Brain microvascular endothelial cell (primary cell): ENCODE results near the gene ZSCAN20.

Experiments used
- DNase-seq: peaks from one replicate; pipeline ENCODE4 v3.0.0-alpha.2; 2020
- H3K27ac ChIP-seq: fragments of 250-450 bp; sonication (Bioruptor Pico); 2 replicates; pipeline ENCODE4 v1.5.1; 2020; ENCODE audit warnings: mild to moderate bottlenecking, moderate library complexity
- H3K27me3 ChIP-seq: fragments of 250-450 bp; sonication (Bioruptor Pico); replicated peaks from 2 replicates; pipeline ENCODE4 v1.5.1; 2020; ENCODE audit warnings: mild to moderate bottlenecking
- H3K36me3 ChIP-seq: fragments of 250-450 bp; sonication (Bioruptor Pico); replicated peaks from 2 replicates; pipeline ENCODE4 v1.5.1; 2020; ENCODE audit warnings: mild to moderate bottlenecking
- H3K4me3 ChIP-seq: 2 replicates; pipeline ENCODE4 v1.5.1; 2011; ENCODE audit warnings: low read depth, mild to moderate bottlenecking, control low read depth, low read length, moderate library complexity
- in situ Hi-C: cut with HindIII; loops from 2 replicates; pipeline ENCODE4 v1.10.0; 2017; ENCODE audit warnings: low sequenced_read_pairs, low pct_ligation_motif_present
- TF ChIP-seq, protein P1 (sequence below): IDR thresholded peaks from 2 replicates; pipeline ENCODE4 v1.5.1; 2011; ENCODE audit warnings: low read depth, mild to moderate bottlenecking, moderate library complexity, low read length, control low read depth, inconsistent platforms; ENCODE audit errors: missing control alignments

The ZSCAN20 gene

DNA sequence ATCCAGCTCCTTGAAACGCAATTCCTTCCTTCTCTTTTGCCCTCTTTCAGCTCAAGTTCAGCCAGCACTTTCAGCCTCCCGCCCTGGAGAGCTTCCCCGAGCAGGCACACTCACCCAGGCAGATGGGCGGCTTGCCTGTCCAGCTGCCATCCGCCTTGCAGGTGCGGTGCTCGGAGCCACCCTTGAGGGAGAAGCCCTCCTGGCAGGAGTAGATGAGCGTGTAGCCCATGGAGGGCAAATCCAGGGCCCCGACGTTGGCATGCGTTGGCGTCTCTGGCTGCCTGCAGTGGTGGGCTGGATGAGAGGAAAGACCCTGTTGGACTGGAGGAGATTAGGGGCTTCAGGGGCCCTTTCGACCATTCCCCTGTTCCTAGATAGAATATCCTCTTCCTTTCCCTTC lies 60.5 kb downstream of the ZSCAN20 start:
- TF ChIP-seq, protein P1, sequence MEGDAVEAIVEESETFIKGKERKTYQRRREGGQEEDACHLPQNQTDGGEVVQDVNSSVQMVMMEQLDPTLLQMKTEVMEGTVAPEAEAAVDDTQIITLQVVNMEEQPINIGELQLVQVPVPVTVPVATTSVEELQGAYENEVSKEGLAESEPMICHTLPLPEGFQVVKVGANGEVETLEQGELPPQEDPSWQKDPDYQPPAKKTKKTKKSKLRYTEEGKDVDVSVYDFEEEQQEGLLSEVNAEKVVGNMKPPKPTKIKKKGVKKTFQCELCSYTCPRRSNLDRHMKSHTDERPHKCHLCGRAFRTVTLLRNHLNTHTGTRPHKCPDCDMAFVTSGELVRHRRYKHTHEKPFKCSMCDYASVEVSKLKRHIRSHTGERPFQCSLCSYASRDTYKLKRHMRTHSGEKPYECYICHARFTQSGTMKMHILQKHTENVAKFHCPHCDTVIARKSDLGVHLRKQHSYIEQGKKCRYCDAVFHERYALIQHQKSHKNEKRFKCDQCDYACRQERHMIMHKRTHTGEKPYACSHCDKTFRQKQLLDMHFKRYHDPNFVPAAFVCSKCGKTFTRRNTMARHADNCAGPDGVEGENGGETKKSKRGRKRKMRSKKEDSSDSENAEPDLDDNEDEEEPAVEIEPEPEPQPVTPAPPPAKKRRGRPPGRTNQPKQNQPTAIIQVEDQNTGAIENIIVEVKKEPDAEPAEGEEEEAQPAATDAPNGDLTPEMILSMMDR: no peak
- Histone ChIP-seq H3K36me3 (no peaks in the 10 kb centered on the region), H3K4me3 (no peak overlapping the region), H3K27me3 (no peaks in the 10 kb centered on the region), H3K27ac (no peak overlapping the region)
- no peak for DNase-seq
- in situ Hi-C loops: no loop called here

DNA sequence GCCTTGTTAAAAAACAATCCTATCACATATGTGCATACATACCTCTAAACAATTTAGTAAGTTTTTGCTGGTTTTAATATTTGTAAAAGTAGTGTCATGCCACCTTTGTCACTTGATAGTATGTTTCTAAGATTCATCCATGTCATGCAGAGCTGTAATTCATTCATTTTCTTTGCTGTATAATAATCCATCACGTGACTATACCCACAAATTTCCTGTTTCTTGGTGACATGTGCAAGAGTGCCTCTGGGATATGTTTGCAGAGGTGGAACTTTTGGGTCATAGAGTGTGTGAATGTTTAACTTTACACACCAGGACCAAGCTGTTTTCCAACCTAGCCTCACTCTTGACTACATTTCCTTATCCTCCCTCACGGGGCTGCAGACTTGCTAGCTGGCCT lies 62.9 kb downstream of the ZSCAN20 start:
- H3K4me3 ChIP-seq: no peak overlapping the region
- TF ChIP-seq, protein P1: no peak
- no peaks in the 10 kb centered on the region for H3K27me3 ChIP-seq
- H3K27ac ChIP-seq: no peak overlapping the region
- no peak for DNase-seq
- no peaks in the 10 kb centered on the region for H3K36me3 ChIP-seq
- in situ Hi-C loops: no loop called here

DNA sequence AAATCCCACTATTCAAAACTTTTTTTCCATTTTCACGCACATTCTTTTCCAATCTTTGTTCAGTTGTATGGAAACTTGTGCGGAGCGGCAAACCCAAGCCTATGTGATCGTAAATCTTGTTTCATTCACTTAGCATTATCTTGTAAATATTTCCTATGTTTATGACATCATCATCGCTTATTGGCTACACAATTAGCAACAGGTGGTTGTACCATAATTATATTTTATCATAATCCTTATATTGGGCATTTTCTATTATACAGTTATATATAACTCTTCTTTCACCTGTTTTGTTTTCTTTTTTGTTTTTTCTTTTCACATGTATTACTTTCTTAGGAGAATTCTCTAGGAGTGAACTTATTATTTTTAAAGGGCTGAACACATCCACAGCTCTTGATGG lies 65.4 kb downstream of the ZSCAN20 start:
- no peak for DNase-seq
- TF ChIP-seq, protein P1: no peak
- no peaks in the 10 kb centered on the region for H3K27me3 ChIP-seq
- H3K4me3 ChIP-seq: no peak overlapping the region
- no peaks in the 10 kb centered on the region for H3K36me3 ChIP-seq
- no peak overlapping the region for H3K27ac ChIP-seq
- in situ Hi-C loops: no loop called here

DNA sequence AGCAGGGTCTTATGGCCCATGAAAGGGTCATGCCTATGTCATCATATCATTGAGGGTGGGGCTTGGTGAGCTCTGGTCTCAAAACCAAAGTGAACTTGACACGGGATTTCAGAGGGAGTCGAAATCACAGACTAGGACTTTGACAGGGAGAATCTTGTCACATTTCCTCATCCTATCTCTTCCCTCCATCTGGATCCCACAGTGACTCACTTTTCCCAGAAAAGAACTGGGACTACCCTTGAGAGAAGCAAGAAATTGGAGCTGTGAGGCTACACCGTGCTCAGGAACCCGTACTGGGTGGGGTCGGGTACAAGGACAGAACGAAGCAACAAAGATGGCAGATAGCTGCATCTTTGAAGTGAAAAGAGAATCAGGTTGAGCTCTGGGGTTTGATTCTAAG lies 69.5 kb downstream of the ZSCAN20 start:
- DNase-seq: no peak
- Histone ChIP-seq H3K27ac (no peak overlapping the region), H3K27me3 (no peaks in the 10 kb centered on the region), H3K36me3 (no peaks in the 10 kb centered on the region), H3K4me3 (no peak overlapping the region)
- in situ Hi-C loops: no loop called here
- TF ChIP-seq, protein P1: no peak
